Spleen (tissue), 7 donors: ENCODE data around the gene HIC1.

Experiments
- POLR2A ChIP-seq, 3 donors: fragments of 450-650 bp; IDR thresholded peaks; one replicate each; pipeline ENCODE4 v1.5.1; 2017; ENCODE audit warnings: antibody characterized with exemption in 3 of 3, mild to moderate bottlenecking in 1 of 3
- TF ChIP-seq, protein P1 (sequence below), 11 experiments: fragments of 200-600 bp in 7 of 11; fragments of 450-650 bp in 4 of 11; sonication (generic) in 4 of 11; IDR thresholded peaks in 8 of 11; conservative IDR thresholded peaks in 3 of 11; 1 replicate in 7 of 11; 2 replicates in 4 of 11; pipeline versions ENCODE4 v1.4.0 to v1.8.0; 2016 to 2021; ENCODE audit warnings: antibody characterized with exemption in 11 of 11, inconsistent platforms in 4 of 11, mild to moderate bottlenecking in 1 of 11
- donor health status: DM: no; HTN: no; CAD: no; lungs with moderate emphysema.
- donor health status: DM: no; HTN: no; CAD: no.
- donor health status: DM: no; HTN: no; CAD: no.

DNA sequence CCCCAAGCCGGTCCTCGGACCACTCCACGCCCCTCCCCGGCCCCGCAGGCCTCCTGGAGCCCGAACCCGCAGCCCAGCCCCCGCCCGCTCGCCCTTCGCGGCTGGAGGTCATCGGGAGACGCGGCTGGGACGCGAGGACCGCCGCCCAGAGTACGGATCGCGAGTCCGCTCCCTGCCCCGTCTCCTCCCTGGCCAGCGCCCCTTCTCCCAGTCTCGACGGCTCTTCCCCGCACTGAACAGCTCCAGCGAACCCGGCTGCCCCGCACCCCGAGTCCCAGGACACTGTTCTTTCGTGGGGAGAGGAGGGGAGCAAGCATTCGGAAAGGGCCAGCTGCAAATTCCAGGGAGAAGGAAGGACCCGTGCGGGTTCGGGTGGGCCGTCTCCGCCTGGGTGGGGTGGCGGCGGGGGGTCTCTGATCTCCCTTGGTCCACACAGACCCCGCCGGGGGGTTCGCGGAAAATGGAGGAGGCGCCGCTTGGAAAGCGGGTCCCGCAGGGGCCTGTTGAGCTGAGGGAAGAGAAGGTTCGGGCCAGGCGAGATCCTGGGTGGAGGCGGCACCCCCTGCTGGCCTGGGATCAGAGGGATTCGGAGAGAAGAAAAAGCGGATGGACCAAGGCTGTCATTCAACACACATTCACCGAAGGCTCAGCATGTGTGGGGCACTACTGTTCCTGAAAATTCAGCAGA is 29.1 kb upstream of the HIC1 start:
- TF ChIP-seq, protein P1, sequence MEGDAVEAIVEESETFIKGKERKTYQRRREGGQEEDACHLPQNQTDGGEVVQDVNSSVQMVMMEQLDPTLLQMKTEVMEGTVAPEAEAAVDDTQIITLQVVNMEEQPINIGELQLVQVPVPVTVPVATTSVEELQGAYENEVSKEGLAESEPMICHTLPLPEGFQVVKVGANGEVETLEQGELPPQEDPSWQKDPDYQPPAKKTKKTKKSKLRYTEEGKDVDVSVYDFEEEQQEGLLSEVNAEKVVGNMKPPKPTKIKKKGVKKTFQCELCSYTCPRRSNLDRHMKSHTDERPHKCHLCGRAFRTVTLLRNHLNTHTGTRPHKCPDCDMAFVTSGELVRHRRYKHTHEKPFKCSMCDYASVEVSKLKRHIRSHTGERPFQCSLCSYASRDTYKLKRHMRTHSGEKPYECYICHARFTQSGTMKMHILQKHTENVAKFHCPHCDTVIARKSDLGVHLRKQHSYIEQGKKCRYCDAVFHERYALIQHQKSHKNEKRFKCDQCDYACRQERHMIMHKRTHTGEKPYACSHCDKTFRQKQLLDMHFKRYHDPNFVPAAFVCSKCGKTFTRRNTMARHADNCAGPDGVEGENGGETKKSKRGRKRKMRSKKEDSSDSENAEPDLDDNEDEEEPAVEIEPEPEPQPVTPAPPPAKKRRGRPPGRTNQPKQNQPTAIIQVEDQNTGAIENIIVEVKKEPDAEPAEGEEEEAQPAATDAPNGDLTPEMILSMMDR (IDR thresholded peaks at IDR 0.05 in 8 of 11, conservative IDR thresholded peaks at IDR 0.05 in 3 of 11), result peak in 10 of 11 experiments; percentile 8 to 66 (median 54)
- no peak for TF ChIP-seq POLR2A (IDR thresholded peaks at IDR 0.05)
